ENCODE results near the gene SF3B2. TPM values are rescaled to one million over a fixed set of nuclear protein-coding genes. Genes with fewer than 3 reads are reported as not detected.
A peak's percentile ranks its signal among the peaks of the same experiment; 100 is the strongest.

SF3B2 gene
- polyA plus RNA-seq, 2 of the 4 experiments (the other 2 are of a cell fraction) = 108 to 182 TPM

- peaks cover 16% of the 10 kb centered on the region for H3K4me1 ChIP-seq
- TF ChIP-seq CHD4 (IDR thresholded peaks at IDR 0.05; ENCODE audit: borderline replicate concordance) (no peak), EHF (CRISPR knock-in tag; IDR thresholded peaks at IDR 0.05) (no peak), CBX8 (IDR thresholded peaks at IDR 0.05) (no peak), RNF2 (IDR thresholded peaks at IDR 0.05; ENCODE audit: borderline replicate concordance, low read depth) (no peak)
- no peaks in the 10 kb centered on the region for H3K9me3 ChIP-seq
- CTCF ChIA-PET = interaction anchor here (1.5 to 11.6 kb wide), 2 partner anchors 10 to 34 kb away, joined by 6 to 121 read pairs; no protein-coding TSS in a partner anchor
- POLR2A ChIA-PET = interaction anchor here (0.6 to 1.5 kb wide), 3 partner anchors 9 to 251 kb away, joined by 3 to 5 read pairs (median 4); partner anchors contain the start of gene BANF1
- no peak within 1 kb of the TSS for H3K4me2 ChIP-seq
- H3K27ac ChIP-seq = peak within 1 kb of the TSS in 1 of 2 experiments; percentile 12; a peak in 1 of 6 replicates
- H3K4me3 ChIP-seq = no peak within 1 kb of the TSS
- FAIRE-seq (no peak), ATAC-seq (no peak), DNase-seq (ENCODE audit: low read depth in 1 of 2, low spot score in 1 of 2) (no peak)
- WGBS (ENCODE audit: missing lambda C conversion rate) = 91% methylated on average over 42 of the region's 61 CpGs
Measured at GRCh38 chr11:66011785-66012303, 40.3 kb upstream of the SF3B2 start, which contains the start of gene CST6. CST6 (plus strand) TSS chr11:66012008; CDS start chr11:66012045, 37 bp downstream.

- 76% methylated on average over 11 of the region's 12 CpGs for WGBS (ENCODE audit: missing lambda C conversion rate)
- no peak for FAIRE-seq
- no peak overlapping the region for H3K27ac ChIP-seq
- peaks cover 16% of the 10 kb centered on the region for H3K4me1 ChIP-seq
- no peak for DNase-seq (ENCODE audit: low read depth in 1 of 2, low spot score in 1 of 2)
- H3K4me3 ChIP-seq = no peak overlapping the region
- H3K4me2 ChIP-seq = no peak overlapping the region
- CTCF ChIA-PET = interaction anchor here (1.1 to 11.6 kb wide), 6 partner anchors 9 to 56 kb away, joined by 3 to 121 read pairs (median 5); partner anchors contain the start of gene CATSPER1
- POLR2A ChIA-PET = interaction anchor here (1.1 to 1.8 kb wide), 3 partner anchors 10 kb away, joined by 3 to 12 read pairs (median 5); partner anchors contain the start of genes BANF1 and EIF1AD
- no peaks in the 10 kb centered on the region for H3K9me3 ChIP-seq
- no peak for TF ChIP-seq E2F6 (IDR thresholded peaks at IDR 0.05; ENCODE audit: borderline replicate concordance, low read depth)
- TF ChIP-seq NR3C1 (IDR thresholded peaks at IDR 0.05) = no peak
- TF ChIP-seq POLR2AphosphoS2 (conservative IDR thresholded peaks at IDR 0.05; ENCODE audit: low read length) = no peak
- no peak for TF ChIP-seq NFE2L2 (conservative IDR thresholded peaks at IDR 0.05; ENCODE audit: low read length)
- no peak for TF ChIP-seq MYC (IDR thresholded peaks at IDR 0.05; ENCODE audit: borderline replicate concordance, low read length)
- no peak for ATAC-seq
Measured at GRCh38 chr11:66012371-66012945, 39.7 kb upstream of the SF3B2 start.

GRCh38 chr11:66012946-66013761 lies 39.0 kb upstream of the SF3B2 start:
- Histone ChIP-seq H3K27ac (peak overlapping the region in 1 of 2 experiments; percentile 12; a peak in 1 of 6 replicates), H3K4me1 (peaks cover 16% of the 10 kb centered on the region), H3K4me2 (no peak overlapping the region), H3K9me3 (no peaks in the 10 kb centered on the region), H3K4me3 (no peak overlapping the region)
- ATAC-seq (peak in 1 of 2 experiments; percentile 22; a peak in 1 of 6 replicates), DNase-seq (ENCODE audit: low read depth in 1 of 2, low spot score in 1 of 2) (no peak), FAIRE-seq (no peak)
- WGBS (ENCODE audit: missing lambda C conversion rate) = 63% methylated on average over 9 of the region's 12 CpGs
- TF ChIP-seq REST (IDR thresholded peaks at IDR 0.05) (peak; percentile 42; the same call in 1 of the 2 replicates), JUNB (IDR thresholded peaks at IDR 0.05) (no peak), USF2 (IDR thresholded peaks at IDR 0.05) (no peak), POLR2A (IDR thresholded peaks at IDR 0.05; ENCODE audit: low read length) (no peak)
- CTCF ChIA-PET = interaction anchor here (1.1 to 11.6 kb wide), 7 partner anchors 8 to 55 kb away, joined by 3 to 121 read pairs (median 4); partner anchors contain the start of gene CATSPER1
- POLR2A ChIA-PET = interaction anchor here (1.1 to 1.8 kb wide), 2 partner anchors 9 to 11 kb away, joined by 3 to 12 read pairs; partner anchors contain the start of genes BANF1 and EIF1AD

All from A549 (cell line).